NCI-H82 treated with DMSO at 0.1 percent for 48 hours (cell line): Measurements from ENCODE around the gene SERPINE1.
A peak's percentile ranks its signal among the peaks of the same experiment; 100 is the strongest.

ENCODE experiments used
- DNase-seq: peaks from one replicate; lab custom pipeline; 2025; ENCODE audit not compliant: unreplicated experiment; lab: John Stamatoyannopoulos, UW

The SERPINE1 gene

GRCh38 chr7:101166909-101167644 is 40.2 kb downstream of the SERPINE1 start:
- peak; percentile 59 for DNase-seq

- no peak for DNase-seq
Observed at GRCh38 chr7:101167645-101168411, 40.9 kb downstream of the SERPINE1 start.

DNA sequence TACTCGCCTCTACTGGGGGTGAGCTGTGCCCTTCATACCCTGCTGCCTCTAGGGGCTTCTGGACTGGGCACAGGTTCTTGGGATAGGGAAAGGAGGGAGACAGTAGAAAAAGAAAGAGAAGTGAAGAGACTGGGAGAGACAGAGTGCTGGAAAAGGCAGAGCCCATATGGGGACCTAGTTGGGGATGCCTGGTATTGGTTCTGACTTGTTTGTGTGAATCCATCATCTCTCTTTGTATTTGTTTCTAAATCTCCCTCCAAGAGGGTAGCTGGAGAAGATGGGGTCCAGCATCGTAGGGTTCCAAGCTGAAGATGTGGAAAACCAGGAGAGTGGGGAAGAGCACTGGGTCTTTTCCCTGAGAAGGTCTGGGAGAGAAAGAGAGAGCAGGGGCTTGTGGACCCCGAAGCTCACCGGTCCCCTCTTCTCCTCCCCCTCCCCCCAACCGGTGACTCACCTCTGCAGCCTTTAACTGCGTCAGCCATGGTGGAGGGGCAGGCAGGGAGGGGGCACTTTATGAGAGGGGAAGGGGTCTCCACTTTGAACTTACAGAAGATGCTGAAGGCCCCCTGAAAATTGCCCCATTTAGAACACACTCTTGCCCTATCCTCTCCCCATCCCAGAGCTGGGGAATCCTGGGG is 41.6 kb downstream of the SERPINE1 start:
- no peak for DNase-seq

- no peak for DNase-seq
Observed at GRCh38 chr7:101169110-101169837, 42.4 kb downstream of the SERPINE1 start.

GRCh38 chr7:101169838-101170551 is 43.1 kb downstream of the SERPINE1 start:
- DNase-seq: no peak

GRCh38 chr7:101170617-101171441 is 43.9 kb downstream of the SERPINE1 start:
- no peak for DNase-seq

- no peak for DNase-seq
Observed at GRCh38 chr7:101171442-101171837, 44.5 kb downstream of the SERPINE1 start.

DNA sequence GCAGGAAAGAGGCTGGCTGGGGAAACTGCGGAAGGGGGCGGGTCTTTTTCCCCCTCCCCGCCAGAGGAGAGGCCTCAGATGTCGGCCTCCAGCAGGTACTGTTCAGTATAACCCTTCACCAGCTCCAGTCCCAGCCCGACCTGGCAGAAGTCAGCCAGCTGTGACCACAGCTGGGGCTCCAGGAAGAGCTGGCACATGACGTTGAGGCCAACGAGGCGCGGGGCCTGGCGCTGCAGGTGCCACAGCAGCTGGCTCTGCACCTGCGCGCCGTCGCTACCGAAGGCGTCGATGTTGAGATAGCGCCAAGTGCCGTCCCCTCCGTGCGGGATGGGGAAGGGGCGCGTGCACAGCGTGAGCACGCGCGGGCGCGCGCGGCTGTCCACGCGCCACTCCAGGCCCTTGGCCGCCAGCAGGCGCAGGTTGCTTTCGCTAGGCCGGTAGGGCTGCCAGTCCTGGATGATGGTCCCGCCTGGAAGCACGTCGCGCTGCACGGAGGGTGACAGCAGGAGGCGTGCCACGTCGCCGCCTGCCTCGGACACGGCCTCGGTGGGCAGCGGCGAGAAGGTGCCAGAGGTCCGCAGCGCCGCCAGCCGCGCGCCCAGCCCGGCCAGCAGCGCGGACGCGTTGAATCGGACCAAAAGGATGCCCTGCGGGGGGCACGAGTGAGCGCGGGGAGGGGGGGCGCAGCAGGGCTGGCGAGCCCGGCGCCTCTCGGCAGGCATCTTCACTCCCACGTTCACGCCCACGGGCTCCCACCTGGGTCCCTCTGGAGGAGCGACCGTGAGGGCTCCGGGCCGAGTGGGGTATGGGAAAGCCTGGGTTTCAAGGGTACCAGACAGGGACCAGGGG is 45.3 kb downstream of the SERPINE1 start:
- no peak for DNase-seq

DNA sequence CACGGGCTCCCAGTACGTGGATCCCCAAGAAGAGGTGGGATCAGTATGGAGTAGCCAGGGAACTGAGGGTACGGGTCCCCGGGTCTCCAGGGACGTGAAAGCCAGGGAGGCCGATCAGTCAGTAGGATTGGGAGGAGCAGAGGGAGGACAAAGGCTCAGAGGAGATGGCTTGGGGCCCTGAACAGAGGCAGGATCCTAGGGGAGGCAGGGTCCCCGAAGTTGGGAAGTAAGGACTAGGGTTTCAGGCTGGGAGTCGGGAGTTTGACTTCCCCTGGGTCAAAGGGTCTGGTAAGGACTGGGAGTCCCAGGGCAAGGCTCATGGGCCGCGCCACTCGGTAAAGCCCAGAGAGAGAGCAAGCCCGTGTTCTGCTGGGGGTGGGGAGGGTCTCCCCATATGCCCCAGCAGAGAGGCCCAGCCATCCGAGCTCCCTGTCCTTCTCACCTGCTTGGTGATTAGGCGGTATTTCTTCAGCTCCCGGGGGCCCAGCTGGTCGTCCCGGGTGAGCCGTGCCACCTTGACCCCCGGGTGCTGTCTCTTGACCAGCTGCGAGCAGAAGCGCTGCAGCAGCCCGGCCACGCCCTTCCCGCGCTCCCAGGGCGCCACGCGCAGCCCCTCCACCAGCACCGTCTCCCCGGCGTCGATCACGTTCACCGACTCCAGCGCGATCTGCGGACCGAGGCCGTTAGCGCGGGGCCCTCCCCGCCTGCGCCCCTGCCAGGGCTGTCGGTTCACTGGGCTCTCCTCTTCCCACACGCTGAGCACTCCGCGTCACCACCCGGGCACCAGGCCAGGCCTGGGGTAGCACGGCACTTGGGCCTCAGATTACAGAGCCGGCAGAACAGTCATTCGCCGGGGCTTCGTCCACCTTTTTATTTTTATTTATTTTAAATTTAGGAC is 46.2 kb downstream of the SERPINE1 start:
- DNase-seq: no peak

DNA sequence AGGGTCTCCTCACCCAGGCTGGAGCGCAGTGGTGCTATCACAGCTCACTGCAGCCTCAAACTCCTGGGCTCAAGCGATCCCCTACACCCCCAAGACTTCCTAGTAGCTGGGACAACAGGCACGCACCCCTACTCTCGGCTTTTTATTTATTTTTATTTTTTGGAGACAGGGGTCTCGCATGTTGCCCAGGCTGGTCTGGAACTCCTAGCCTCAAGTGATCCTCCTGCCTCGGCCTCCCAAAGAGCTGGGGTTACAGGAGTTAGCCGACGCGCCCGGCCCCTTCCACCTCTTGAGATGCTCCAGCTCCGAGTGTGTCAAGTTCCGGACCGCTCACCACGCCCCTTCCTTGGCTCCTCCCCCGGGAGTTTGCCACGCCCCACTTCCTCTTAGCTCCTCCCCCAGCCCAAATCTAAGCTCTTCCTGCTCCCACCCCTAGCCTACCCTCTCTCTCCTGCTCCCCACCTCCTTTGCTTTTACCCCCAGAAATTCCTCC is 46.9 kb downstream of the SERPINE1 start:
- no peak for DNase-seq

GRCh38 chr7:101174322-101174854 is 47.5 kb downstream of the SERPINE1 start:
- no peak for DNase-seq

DNA sequence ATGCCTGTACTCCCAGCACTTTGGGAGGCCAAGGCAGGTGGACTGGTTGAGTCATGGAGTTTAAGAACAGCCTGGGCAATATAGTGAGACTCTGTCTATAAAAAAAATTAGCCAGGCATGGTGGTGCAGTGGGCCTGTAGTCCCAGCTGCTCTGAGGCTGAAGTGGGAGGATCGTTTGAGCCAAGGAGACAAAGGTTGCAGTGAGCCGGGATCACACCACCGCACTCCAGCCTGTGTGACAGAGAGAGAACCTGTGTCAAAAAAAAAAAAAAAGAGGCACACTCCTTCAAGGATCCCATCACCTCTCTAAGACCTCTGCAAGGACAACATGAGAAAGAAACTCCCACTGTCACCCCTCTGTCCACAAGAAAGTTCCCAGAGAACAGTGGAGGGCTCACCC is 48.8 kb downstream of the SERPINE1 start:
- no peak for DNase-seq

DNA sequence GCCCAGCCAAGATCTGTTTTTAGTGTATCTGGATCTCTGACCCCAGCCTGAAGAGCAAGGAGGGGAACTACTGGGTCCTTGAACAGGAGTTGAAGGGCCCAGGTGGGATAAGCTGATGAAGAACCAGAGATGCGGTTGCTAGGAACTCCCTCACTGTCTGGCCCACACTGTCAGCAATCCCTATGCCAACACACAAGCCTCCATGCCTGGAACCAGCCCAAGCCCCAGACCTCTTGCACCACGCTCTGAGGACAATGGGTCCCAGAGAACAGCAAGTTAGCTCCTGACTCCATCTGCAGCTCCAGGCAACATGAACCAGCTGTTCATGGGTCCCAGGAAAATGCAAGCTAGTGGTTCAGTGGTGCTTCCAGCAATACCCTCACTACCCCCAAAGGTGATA is 50.7 kb downstream of the SERPINE1 start:
- DNase-seq: no peak

DNA sequence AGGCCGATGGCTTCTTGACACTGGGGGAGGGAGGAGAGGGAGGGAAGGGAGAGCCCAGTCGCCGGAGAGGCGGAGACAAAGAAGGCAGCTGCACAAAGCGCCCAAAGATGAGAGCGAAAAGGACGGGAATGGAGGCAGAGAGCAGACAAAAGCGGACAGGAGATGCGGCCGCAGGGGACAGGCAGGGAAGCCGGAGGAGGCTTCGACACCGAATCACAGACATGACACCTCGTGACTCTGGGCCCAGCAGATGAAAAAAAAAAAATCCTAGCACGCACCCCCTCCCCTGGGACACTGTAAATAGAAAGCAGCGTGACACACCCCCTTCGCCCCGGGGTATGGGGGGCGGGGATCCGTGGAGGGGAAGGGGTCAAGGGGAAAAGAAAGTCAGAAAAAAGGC is 52.2 kb downstream of the SERPINE1 start:
- DNase-seq: no peak

GRCh38 chr7:101179713-101180112 is 52.8 kb downstream of the SERPINE1 start:
- no peak for DNase-seq

- no peak for DNase-seq
Observed at GRCh38 chr7:101180130-101180755, 53.3 kb downstream of the SERPINE1 start, which contains the start of gene NAT16. Gene NAT16 (minus strand): TSS chr7:101180293. CDS start chr7:101174807, 5,486 bp downstream.
